Measurements from ENCODE around the gene SGIP1.
"Not testable (repeated sequence)": the region's sequence is repeated elsewhere in the genome, so short reads cannot be mapped to it uniquely, and the experiment has no call there.

Gene SGIP1

GRCh38 chr1:66775646-66776045 lies 241.7 kb downstream of the SGIP1 start:
- no peak for DNase-seq

DNA sequence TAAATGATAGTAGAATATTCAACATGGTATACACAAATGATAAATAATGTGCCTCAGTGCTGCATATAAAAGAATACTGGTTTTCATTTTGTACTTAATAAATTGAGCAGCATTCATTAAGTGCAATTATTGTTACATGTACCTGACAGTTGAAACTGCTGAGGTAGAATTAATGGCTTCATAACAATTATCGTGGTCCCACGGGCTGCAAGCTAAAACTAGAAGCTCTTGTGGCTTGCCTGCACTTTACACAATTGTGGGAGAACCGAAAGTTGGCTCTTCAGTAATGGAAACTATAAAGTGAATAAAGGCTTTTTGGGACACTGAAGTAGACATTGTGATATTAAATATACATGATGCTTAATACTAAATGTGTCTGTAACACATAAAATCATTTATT lies 243.9 kb downstream of the SGIP1 start:
- peak; percentile 65 for DNase-seq

GRCh38 chr1:66778266-66778665 lies 244.3 kb downstream of the SGIP1 start:
- peak; percentile 33 for DNase-seq

DNA sequence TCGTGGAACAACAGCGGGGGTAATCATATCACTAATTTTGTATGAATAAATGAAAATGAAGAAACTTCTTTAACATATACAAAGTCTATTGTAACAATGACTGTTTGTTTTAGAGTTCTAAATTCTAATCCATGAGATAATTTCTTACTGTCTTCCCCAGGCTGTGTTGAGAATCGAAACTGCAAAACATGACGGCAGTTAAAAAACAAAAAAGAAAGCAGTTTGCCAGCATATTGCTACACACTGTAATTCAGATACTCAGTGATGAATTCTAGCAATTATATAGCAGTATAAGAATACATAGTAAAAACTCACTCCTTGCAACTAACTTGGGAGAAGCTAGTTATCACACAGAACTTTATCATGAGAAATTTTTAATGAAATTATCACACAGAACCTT lies 245.0 kb downstream of the SGIP1 start:
- DNase-seq: no peak

DNA sequence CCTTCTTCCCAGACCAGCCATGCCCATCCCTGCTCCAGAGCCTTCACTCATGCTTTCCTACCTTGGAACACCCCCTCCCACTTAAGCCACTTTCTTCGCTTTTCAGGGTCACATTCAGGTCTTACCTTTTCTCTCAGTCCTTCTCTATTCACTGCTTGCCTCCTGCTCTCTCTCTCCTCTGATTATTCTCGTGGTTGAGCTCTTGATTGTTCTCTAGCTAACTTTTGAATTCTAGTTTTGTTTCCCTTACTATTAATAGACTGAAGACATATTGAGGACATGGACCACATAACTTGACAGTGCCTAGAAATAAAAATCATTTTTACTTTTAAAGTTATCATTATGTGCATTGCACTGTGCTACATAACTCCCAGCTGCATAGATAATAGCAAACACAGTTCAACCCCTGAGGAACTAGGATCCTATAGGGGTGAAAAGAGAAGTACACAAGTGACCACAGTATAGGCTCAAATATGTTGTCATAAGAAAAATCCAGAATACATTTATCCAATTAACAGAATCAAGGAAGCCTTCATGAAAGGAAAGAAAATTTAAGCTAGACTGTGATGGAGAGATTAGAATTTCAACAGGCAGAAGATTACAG lies 245.6 kb downstream of the SGIP1 start:
- DNase-seq: no peak

DNA sequence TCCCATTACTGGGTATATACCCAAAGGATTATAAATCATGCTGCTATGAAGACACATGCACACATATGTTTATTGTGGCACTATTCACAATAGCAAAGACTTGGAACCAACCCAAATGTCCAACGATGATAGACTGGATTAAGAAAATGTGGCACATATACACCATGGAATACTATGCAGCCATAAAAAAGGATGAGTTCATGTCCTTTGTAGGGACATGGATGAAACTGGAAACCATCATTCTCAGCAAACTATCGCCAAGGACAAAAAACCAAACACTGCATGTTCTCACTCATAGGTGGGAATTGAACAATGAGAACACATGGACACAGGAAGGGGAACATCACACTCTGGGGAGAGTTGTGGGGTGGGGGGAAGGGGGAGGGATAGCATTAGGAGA lies 251.8 kb downstream of the SGIP1 start:
- DNase-seq: not testable (repeated sequence)

GRCh38 chr1:66787641-66788040 lies 253.7 kb downstream of the SGIP1 start:
- DNase-seq: no peak

DNA sequence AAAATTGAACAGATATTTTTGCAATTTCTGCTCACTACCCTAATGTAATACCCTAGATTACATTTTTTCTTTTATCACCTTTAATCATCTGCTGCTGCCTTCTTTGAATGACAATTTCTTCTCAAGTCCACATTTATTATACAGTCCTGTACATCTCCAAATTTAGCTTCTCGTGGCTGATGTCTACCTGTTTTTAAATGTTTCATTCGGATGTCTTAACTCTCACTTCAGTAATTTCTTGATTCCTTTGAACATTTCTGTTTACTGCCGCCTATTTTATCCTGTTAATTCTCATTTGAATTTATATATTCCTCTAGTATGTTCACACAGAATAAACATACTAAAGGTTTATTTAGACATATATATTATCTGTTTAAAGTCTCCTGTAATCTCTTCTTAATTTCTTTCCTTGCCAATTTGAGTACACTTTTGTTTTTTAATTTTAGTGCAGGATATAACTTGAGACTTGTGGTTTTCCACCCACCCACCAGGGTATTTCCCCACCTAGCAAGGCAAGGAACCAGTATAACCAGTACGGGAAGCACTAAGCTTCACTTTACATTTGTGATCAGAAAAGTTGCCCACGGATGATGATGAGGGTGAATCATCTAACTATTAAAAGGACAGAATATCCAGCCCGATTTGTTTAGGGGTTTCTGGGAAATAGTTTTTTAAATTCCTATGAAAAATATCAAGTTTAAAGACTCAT lies 254.4 kb downstream of the SGIP1 start:
- no peak for DNase-seq

GRCh38 chr1:66791621-66792610 lies 258.0 kb downstream of the SGIP1 start:
- no peak for DNase-seq

DNA sequence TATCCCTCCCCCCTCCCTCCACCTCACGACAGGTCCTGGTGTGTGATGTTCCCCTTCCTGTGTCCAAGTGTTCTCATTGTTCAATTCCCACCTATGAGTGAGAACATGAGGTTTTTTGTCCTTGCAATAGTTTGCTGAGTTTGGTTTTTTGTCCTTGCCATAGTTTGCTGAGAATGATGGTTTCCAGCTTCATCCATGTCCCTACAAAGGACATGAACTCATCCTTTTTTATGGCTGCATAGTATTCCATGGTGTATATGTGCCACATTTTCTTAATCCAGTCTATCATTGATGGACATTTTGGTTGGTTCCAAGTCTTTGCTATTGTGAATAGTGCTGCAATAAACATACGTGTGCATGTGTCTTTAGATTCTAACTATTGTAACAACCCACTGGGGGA lies 261.9 kb downstream of the SGIP1 start:
- not testable (repeated sequence) for DNase-seq
